Erythroblast (primary cell): ENCODE results near the gene ZNF254.

ENCODE experiments used
- GATA1 ChIP-seq: IDR thresholded peaks from 2 replicates; pipeline ENCODE4 v1.6.1; 2011; ENCODE audit warnings: low read depth, mild to moderate bottlenecking, control low read depth, low read length, moderate library complexity
- POLR2A ChIP-seq: IDR thresholded peaks from 2 replicates; pipeline ENCODE4 v1.6.1; 2011; ENCODE audit warnings: mild to moderate bottlenecking, low read length

DNA sequence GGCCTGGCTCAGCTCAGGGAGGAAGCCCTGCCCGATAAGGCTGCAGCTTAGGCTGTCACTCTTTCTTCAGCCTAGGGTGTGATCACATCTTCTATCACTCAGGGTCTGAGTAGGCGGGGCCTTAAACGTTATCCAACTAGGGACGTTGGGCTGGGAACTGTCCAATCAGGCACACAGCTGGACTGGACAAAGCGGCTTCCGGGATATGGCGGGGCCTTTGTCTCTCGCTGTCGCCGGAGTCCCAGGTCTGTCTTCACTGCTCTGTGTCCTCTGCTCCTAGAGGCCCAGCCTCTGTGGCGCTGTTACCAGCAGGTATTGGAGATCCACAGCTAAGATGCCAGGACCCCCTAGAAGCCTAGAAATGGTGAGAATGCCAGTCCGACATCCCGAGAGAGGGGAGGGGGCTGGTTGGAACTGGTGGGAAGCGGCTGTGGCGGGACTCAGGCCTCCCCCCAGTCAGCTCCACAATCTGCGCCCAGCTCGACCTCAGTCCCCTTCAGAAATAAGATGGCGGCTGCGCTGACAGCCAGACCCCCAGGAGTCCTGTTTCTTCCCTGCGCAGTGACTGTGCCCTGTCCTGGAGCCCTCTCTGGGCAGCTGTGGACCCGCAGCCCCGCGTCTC lies at the start of gene ZNF254:
- TF ChIP-seq POLR2A (peak; percentile 94), GATA1 (no peak)
